Measurements from ENCODE around the gene DCUN1D5. TPM values are rescaled to one million over a fixed set of nuclear protein-coding genes. Genes with fewer than 3 reads are reported as not detected.

The DCUN1D5 gene
- total RNA-seq (10 to 100 TPM; 12.2 to 28.5 (median 14.2) TPM), polyA plus RNA-seq (10 to 100 TPM; 15.8 to 19.2 TPM), total RNA-seq (13.6 reads per million, percentile 42 among the genes with 10 or more reads in this experiment)

DNA sequence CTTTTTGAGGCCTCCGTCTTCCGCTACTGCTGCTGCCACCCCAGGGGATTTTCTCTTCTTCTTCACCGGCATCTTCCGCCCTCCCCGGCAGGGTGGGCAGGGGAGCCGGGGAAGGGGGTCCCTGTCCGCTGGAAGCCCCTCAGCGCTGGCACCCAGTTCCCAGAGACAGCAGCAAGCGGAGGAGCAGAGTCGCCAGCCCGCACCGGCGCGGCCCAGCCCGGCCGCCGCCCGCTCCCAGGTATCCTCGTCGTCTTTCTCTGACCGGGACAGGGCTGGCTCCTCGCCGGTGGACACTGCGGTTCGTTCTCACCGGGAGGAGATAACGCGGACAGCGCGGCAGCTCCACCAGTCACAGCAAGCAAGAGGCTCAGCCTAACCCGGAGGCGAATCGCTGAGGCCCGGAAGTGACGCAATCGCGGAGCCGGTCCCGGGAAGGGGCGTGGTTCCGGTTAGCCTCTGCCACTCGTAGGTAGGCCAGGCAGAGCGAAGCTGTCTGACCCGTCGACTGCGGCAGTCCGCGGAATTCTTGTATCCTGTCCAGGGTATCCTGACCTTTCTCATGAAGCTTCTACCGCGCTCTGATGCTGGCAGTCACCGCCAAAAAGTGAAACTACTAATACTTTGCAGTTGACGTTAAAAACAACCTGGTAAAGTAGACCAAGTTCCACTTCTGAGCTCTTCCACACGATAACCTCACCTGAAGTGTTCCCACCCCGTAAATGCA is at the start of gene DCUN1D5:
Gene DCUN1D5, minus strand, starts transcription at position 360 of the 724 bp plus-strand sequence. Its CDS starts 288 bp downstream, at position 72.
- Histone ChIP-seq H3K9me3 (ENCODE audit: control insufficient read depth in 2 of 3, low read length in 3 of 3) (no peaks in the 10 kb centered on the region), H3K4me1 (ENCODE audit: control insufficient read depth in 2 of 2, insufficient read depth in 2 of 2, low read length in 2 of 2) (peaks cover 15 to 25% of the 10 kb centered on the region in 2 donors), H3K36me3 (ENCODE audit: control insufficient read depth in 2 of 3, insufficient read depth in 3 of 3, low read length in 3 of 3) (peaks cover 0 to 5% (median 4%) of the 10 kb centered on the region in 3 experiments), H3K27me3 (ENCODE audit: control insufficient read depth in 2 of 2, insufficient read depth in 2 of 2, low read length in 2 of 2) (peaks cover 0 to 3% of the 10 kb centered on the region in 2 donors), H3K4me3 (ENCODE audit: low read length) (peak within 1 kb of the TSS; percentile 93), H3K27ac (ENCODE audit: low read depth, low read length) (peak within 1 kb of the TSS; percentile 89)
- H3K9me3 Mint-ChIP-seq: peaks cover 0 to 10% (median 0%) of the 10 kb centered on the region in 11 donors
- peaks cover 22 to 35% (median 26%) of the 10 kb centered on the region in 5 donors for H3K27me3 Mint-ChIP-seq
- intact Hi-C loops (cut with micrococcal nuclease): loop anchor here (1.0 to 5.0 kb wide), 5 partner anchors 17 to 1175 kb away; partner anchors contain the start of genes ANGPTL5 (in 2 of the 2), CEP126 (in 2 of the 2) and DYNC2H1 (in 2 of the 2)
- ChIA-PET CTCF (interaction anchor here (0.9 to 1.4 kb wide), 2 partner anchors 16 to 18 kb away, joined by 3 to 11 read pairs; partner anchors contain the start of gene DYNC2H1), POLR2A (interaction anchor here (0.9 to 2.1 kb wide), 3 partner anchors 9 to 17 kb away, joined by 4 to 32 read pairs (median 10); partner anchors contain the start of gene DYNC2H1)
- H3K36me3 Mint-ChIP-seq: peaks cover 0 to 11% (median 5%) of the 10 kb centered on the region in 5 donors
- H3K27ac Mint-ChIP-seq: peak within 1 kb of the TSS; percentile 89 to 99 (median 97)
- ATAC-seq (peak; percentile 99), DNase-seq (peak; percentile 89 to 94 (median 93))
- H3K4me1 Mint-ChIP-seq: peaks cover 16 to 40% (median 34%) of the 10 kb centered on the region in 7 donors
- H3K4me3 Mint-ChIP-seq: peak within 1 kb of the TSS; percentile 79 to 98 (median 92)

DNA sequence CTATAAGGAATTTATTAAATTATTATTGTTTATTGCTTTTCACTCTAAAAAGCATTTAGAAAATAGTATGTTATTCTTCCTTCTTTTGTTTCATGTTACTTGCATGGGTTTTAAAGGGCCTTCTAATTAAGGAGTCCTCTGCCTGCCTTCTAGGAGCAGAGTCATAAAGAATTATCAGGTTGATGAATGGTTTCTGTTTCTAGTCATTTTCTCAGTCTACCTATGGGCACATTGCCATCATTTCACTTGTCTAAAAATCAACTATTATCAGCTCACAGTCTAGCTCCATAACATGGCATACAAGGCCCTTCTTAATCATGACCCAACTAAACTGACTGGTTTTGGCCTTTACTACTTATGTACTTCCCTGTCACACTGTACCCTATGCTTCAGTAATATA is 33.5 kb upstream of the DCUN1D5 start:
- H3K27ac ChIP-seq (ENCODE audit: low read depth, low read length): no peak overlapping the region
- peaks cover 0 to 4% (median 0%) of the 10 kb centered on the region in 5 donors for H3K27me3 Mint-ChIP-seq
- no peaks in the 10 kb centered on the region for H3K9me3 Mint-ChIP-seq
- no peaks in the 10 kb centered on the region for H3K36me3 ChIP-seq (ENCODE audit: control insufficient read depth in 2 of 3, insufficient read depth in 3 of 3, low read length in 3 of 3)
- ChIA-PET CTCF (interaction anchor here (0.6 to 0.7 kb wide), 2 partner anchors 93 to 323 kb away, joined by 6 to 7 read pairs; no protein-coding TSS in a partner anchor), POLR2A (no interaction called here)
- DNase-seq: no peak
- no peaks in the 10 kb centered on the region for H3K9me3 ChIP-seq (ENCODE audit: control insufficient read depth in 2 of 3, low read length in 3 of 3)
- H3K36me3 Mint-ChIP-seq: peaks cover 0 to 16% (median 0%) of the 10 kb centered on the region in 5 donors
- no peak for ATAC-seq
- H3K4me3 Mint-ChIP-seq: no peak overlapping the region
- no peak overlapping the region for H3K4me3 ChIP-seq (ENCODE audit: low read length)
- H3K27me3 ChIP-seq (ENCODE audit: control insufficient read depth in 2 of 2, insufficient read depth in 2 of 2, low read length in 2 of 2): no peaks in the 10 kb centered on the region
- no peaks in the 10 kb centered on the region for H3K4me1 Mint-ChIP-seq
- H3K27ac Mint-ChIP-seq: no peak overlapping the region
- H3K4me1 ChIP-seq (ENCODE audit: control insufficient read depth in 2 of 2, insufficient read depth in 2 of 2, low read length in 2 of 2): no peaks in the 10 kb centered on the region
- intact Hi-C loops (cut with micrococcal nuclease): no loop called here

DNA sequence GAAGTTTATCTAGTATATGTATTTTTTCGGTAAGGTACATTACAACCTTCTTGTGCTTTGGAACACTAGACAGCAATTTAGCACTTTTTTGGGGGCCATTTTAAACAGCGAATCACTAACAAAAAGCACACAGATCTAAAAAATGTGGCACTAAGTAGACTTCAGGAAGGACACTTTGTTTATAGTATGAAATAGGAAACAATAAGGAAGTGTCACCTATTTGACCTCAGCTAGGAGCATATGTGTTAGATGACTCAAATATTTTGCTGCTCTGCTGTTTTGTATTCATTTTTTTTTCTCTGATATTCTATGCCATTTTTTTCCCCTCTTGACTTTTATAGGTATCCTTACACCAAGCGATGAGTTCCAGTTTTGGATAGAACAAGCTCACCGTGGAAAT is 22.9 kb upstream of the DCUN1D5 start:
- peaks cover 3 to 8% (median 3%) of the 10 kb centered on the region in 7 donors for H3K4me1 Mint-ChIP-seq
- Histone ChIP-seq H3K27me3 (ENCODE audit: control insufficient read depth in 2 of 2, insufficient read depth in 2 of 2, low read length in 2 of 2) (no peaks in the 10 kb centered on the region), H3K36me3 (ENCODE audit: control insufficient read depth in 2 of 3, insufficient read depth in 3 of 3, low read length in 3 of 3) (no peaks in the 10 kb centered on the region), H3K4me3 (ENCODE audit: low read length) (no peak overlapping the region), H3K9me3 (ENCODE audit: control insufficient read depth in 2 of 3, low read length in 3 of 3) (no peaks in the 10 kb centered on the region), H3K4me1 (ENCODE audit: control insufficient read depth in 2 of 2, insufficient read depth in 2 of 2, low read length in 2 of 2) (no peaks in the 10 kb centered on the region), H3K27ac (ENCODE audit: low read depth, low read length) (no peak overlapping the region)
- ChIA-PET POLR2A (no interaction called here), CTCF (no interaction called here)
- peaks cover 0 to 23% (median 0%) of the 10 kb centered on the region in 5 donors for H3K27me3 Mint-ChIP-seq
- no peak for DNase-seq
- no peak overlapping the region for H3K4me3 Mint-ChIP-seq
- no peak overlapping the region for H3K27ac Mint-ChIP-seq
- no peaks in the 10 kb centered on the region for H3K9me3 Mint-ChIP-seq
- H3K36me3 Mint-ChIP-seq: peaks cover 0 to 10% (median 0%) of the 10 kb centered on the region in 5 donors
- intact Hi-C loops (cut with micrococcal nuclease): no loop called here
- ATAC-seq: no peak

DNA sequence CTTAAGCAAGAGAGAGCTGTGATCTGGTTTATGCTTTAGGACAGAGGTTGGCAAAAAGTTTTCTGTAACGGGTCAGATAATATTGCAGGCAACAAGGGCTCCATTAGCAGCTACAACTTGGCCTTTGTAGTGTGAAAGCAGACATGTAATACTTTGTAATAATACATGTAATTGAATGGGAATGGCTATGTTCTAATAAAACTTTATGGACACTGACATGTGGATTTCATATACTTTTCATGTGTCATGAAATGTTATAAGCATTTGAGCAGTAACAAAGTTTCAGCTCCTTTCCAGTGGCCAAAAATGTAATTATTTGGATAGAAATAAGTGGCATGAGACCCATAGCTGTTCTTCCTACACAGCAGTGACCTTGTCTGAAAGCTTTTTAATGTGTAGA is 20.4 kb upstream of the DCUN1D5 start:
- peaks cover 0 to 31% (median 0%) of the 10 kb centered on the region in 5 donors for H3K27me3 Mint-ChIP-seq
- H3K4me1 Mint-ChIP-seq: peaks cover 5 to 19% (median 13%) of the 10 kb centered on the region in 7 donors
- no peaks in the 10 kb centered on the region for H3K9me3 ChIP-seq (ENCODE audit: control insufficient read depth in 2 of 3, low read length in 3 of 3)
- H3K4me1 ChIP-seq (ENCODE audit: control insufficient read depth in 2 of 2, insufficient read depth in 2 of 2, low read length in 2 of 2): peaks cover 4 to 6% of the 10 kb centered on the region in 2 donors
- H3K9me3 Mint-ChIP-seq: peaks cover 0 to 5% (median 0%) of the 10 kb centered on the region in 11 donors
- intact Hi-C loops (cut with micrococcal nuclease): no loop called here
- DNase-seq (no peak), ATAC-seq (no peak)
- ChIA-PET CTCF (interaction anchor here (0.6 kb wide), 1 partner anchor 1417 kb away, joined by 3 read pairs; no protein-coding TSS in a partner anchor), POLR2A (no interaction called here)
- H3K4me3 ChIP-seq (ENCODE audit: low read length): no peak overlapping the region
- H3K36me3 ChIP-seq (ENCODE audit: control insufficient read depth in 2 of 3, insufficient read depth in 3 of 3, low read length in 3 of 3): no peaks in the 10 kb centered on the region
- H3K27me3 ChIP-seq (ENCODE audit: control insufficient read depth in 2 of 2, insufficient read depth in 2 of 2, low read length in 2 of 2): no peaks in the 10 kb centered on the region
- peaks cover 0 to 10% (median 0%) of the 10 kb centered on the region in 5 donors for H3K36me3 Mint-ChIP-seq
- H3K27ac ChIP-seq (ENCODE audit: low read depth, low read length): no peak overlapping the region
- H3K4me3 Mint-ChIP-seq: no peak overlapping the region
- H3K27ac Mint-ChIP-seq: no peak overlapping the region

DNA sequence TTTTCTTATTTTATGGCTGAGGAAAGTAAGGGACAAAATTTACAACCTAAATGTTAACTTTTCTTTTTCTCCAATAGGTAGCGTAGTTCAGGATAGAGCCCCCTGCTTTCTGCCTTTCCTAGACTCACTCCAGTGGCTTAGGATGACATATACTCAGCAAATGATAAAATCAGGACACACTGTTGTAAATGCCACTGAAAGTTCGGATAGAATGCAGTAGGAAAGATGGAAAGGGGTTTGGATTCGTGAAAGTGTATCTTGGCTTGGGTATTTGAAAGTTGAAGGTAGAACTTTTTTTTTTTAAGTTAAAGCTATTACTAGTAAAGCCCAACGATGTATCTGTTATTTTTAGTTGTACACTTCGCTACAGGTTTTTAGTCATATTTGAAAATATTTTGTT is 19.4 kb upstream of the DCUN1D5 start:
- peaks cover 0 to 35% (median 0%) of the 10 kb centered on the region in 5 donors for H3K27me3 Mint-ChIP-seq
- ChIA-PET POLR2A (interaction anchor here (0.7 kb wide), 1 partner anchor 1183 kb away, joined by 3 read pairs; no protein-coding TSS in a partner anchor), CTCF (no interaction called here)
- peaks cover 5 to 19% (median 13%) of the 10 kb centered on the region in 7 donors for H3K4me1 Mint-ChIP-seq
- Histone ChIP-seq H3K27me3 (ENCODE audit: control insufficient read depth in 2 of 2, insufficient read depth in 2 of 2, low read length in 2 of 2) (no peaks in the 10 kb centered on the region), H3K36me3 (ENCODE audit: control insufficient read depth in 2 of 3, insufficient read depth in 3 of 3, low read length in 3 of 3) (no peaks in the 10 kb centered on the region), H3K4me3 (ENCODE audit: low read length) (no peak overlapping the region), H3K4me1 (ENCODE audit: control insufficient read depth in 2 of 2, insufficient read depth in 2 of 2, low read length in 2 of 2) (peaks cover 4 to 6% of the 10 kb centered on the region in 2 donors), H3K27ac (ENCODE audit: low read depth, low read length) (no peak overlapping the region), H3K9me3 (ENCODE audit: control insufficient read depth in 2 of 3, low read length in 3 of 3) (no peaks in the 10 kb centered on the region)
- DNase-seq (no peak), ATAC-seq (no peak)
- peaks cover 0 to 10% (median 0%) of the 10 kb centered on the region in 5 donors for H3K36me3 Mint-ChIP-seq
- H3K9me3 Mint-ChIP-seq: peaks cover 0 to 5% (median 0%) of the 10 kb centered on the region in 11 donors
- intact Hi-C loops (cut with micrococcal nuclease): no loop called here
- H3K4me3 Mint-ChIP-seq: no peak overlapping the region
- H3K27ac Mint-ChIP-seq: peak overlapping the region in 1 of 9 donors; percentile 68

DNA sequence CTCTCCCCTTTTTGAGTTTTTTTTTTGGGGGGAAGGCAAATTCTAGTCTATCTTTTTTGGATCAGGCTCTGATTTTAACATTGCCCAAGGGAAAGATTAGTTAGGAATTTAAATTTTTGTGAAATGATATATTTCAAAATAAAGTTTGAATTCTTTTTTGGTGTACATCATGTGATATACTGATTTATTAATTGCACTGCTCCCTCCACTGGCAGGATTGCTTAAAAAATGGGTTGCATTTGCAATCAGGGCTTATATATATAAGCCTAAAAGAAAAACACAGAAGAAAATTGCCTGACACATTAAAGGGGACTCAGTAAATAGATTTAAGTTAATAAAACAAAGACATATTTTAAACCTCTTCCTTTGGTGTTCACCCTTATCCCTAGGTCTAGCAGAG is 18.4 kb upstream of the DCUN1D5 start:
- no peaks in the 10 kb centered on the region for H3K27me3 ChIP-seq (ENCODE audit: control insufficient read depth in 2 of 2, insufficient read depth in 2 of 2, low read length in 2 of 2)
- intact Hi-C loops (cut with micrococcal nuclease): no loop called here
- no peaks in the 10 kb centered on the region for H3K9me3 ChIP-seq (ENCODE audit: control insufficient read depth in 2 of 3, low read length in 3 of 3)
- ChIA-PET POLR2A (no interaction called here), CTCF (interaction anchor here (1.4 kb wide), 1 partner anchor 18 kb away, joined by 11 read pairs; the partner anchor contains the start of gene DCUN1D5)
- peak in 1 of 9 donors; percentile 2 for DNase-seq
- peaks cover 5 to 19% (median 13%) of the 10 kb centered on the region in 7 donors for H3K4me1 Mint-ChIP-seq
- H3K4me1 ChIP-seq (ENCODE audit: control insufficient read depth in 2 of 2, insufficient read depth in 2 of 2, low read length in 2 of 2): peaks cover 4 to 6% of the 10 kb centered on the region in 2 donors
- H3K4me3 Mint-ChIP-seq: peak overlapping the region in 8 of 10 donors; percentile 18 to 97 (median 90)
- peaks cover 0 to 38% (median 0%) of the 10 kb centered on the region in 5 donors for H3K27me3 Mint-ChIP-seq
- no peaks in the 10 kb centered on the region for H3K36me3 ChIP-seq (ENCODE audit: control insufficient read depth in 2 of 3, insufficient read depth in 3 of 3, low read length in 3 of 3)
- H3K27ac ChIP-seq (ENCODE audit: low read depth, low read length): no peak overlapping the region
- H3K27ac Mint-ChIP-seq: peak overlapping the region in 3 of 9 donors; percentile 30 to 95 (median 62)
- no peak for ATAC-seq
- no peak overlapping the region for H3K4me3 ChIP-seq (ENCODE audit: low read length)
- H3K9me3 Mint-ChIP-seq: peaks cover 0 to 5% (median 0%) of the 10 kb centered on the region in 11 donors
- peaks cover 0 to 10% (median 0%) of the 10 kb centered on the region in 5 donors for H3K36me3 Mint-ChIP-seq
